ENCODE measurements around the gene WRAP53.

Gene WRAP53

DNA sequence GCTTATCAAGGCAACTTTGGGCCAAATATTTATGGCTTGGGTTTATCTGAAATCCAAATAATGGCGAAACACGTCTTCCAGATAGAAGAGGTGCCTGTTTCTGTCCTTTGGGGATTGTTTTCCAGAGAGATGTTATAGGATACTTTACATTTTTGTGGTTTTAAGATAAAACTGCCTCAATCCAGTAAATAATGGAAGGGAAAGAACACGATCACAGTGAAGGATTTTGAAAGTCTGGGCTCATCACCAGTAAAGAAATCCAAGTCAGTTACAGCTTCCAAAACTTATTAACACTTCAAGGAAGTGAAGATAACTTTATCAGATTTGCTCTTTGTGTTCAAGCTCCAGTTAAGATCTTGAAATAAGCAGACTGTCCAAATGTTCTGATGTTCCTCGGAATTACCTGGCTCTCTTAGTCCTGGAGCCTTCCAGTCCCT, 59.4 kb downstream of the WRAP53 start:
- DNase-seq = no peak

DNA sequence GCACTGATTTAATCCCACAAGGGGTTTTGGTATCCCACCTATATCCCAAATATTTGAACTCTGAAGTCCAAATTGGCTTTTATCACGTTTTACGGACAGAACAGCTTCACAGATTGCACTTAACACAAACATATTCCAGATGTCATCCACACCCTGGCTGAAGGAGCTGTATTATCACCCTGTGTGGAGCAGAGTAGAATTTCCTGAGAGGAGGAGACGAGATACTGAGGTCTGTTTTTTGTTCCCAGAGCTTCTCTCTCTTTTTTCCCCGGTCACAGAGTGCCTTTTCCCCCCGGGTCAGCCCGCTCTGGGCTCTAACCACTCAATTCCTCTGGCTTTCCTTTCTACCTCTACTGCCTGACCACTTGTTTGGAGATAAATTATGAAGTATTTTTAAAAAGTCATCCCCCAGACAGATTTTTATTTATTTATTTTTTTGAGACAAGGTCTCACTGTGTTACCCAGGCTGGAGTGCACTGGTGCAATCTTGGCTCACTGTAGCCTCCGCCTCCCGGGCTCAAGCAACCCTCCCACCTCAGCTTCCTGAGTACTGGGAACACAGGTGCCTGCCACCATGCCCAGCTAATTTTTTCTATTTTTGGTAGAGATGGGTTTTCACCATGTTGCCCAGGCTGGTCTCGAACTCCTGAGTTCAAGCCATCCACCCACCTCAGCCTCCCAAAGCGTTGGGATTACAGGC, 59.9 kb downstream of the WRAP53 start:
- DNase-seq = no peak

DNA sequence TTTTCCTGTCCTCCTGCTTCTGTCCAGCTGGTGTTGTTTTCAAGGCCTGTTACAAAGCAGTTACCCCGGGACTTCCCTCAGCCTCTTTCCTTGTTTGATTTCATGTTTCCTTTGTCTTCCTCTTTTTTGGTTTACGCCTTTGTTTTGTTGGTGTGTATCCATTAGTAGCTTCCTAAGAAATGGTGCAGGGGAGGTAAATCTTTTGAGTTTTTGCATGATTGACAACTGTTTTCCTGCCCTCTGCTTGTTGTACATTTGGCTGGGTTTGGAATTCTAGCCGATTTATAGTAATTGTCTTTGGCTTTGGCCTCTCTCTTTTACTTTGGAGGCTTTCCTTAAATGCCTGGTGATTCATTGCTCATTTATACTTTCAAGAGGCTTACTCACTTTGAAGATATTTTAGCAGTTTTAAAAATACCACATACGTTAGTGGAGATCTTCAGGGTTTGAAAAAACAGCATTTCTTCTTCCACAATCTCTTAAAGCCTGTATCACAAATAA, 62.1 kb downstream of the WRAP53 start:
- DNase-seq = no peak

Data from activated T-cell treated with anti-CD3 and anti-CD28 coated beads for 4 hours (primary cell).